ENCODE measurements around the gene FAM228B.
A peak's percentile ranks its signal among the peaks of the same experiment; 100 is the strongest.

Gene FAM228B

GRCh38 chr2:24211408-24211807, 88.1 kb downstream of the FAM228B start:
- H3K4me3 ChIP-seq (ENCODE audit: low read depth, low read length) = no peak overlapping the region
- TF ChIP-seq, protein P1, sequence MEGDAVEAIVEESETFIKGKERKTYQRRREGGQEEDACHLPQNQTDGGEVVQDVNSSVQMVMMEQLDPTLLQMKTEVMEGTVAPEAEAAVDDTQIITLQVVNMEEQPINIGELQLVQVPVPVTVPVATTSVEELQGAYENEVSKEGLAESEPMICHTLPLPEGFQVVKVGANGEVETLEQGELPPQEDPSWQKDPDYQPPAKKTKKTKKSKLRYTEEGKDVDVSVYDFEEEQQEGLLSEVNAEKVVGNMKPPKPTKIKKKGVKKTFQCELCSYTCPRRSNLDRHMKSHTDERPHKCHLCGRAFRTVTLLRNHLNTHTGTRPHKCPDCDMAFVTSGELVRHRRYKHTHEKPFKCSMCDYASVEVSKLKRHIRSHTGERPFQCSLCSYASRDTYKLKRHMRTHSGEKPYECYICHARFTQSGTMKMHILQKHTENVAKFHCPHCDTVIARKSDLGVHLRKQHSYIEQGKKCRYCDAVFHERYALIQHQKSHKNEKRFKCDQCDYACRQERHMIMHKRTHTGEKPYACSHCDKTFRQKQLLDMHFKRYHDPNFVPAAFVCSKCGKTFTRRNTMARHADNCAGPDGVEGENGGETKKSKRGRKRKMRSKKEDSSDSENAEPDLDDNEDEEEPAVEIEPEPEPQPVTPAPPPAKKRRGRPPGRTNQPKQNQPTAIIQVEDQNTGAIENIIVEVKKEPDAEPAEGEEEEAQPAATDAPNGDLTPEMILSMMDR (IDR thresholded peaks at IDR 0.05; ENCODE audit: insufficient read depth, low read depth, low read length, missing control alignments) = no peak
- no peak for DNase-seq (ENCODE audit: low read depth)

DNA sequence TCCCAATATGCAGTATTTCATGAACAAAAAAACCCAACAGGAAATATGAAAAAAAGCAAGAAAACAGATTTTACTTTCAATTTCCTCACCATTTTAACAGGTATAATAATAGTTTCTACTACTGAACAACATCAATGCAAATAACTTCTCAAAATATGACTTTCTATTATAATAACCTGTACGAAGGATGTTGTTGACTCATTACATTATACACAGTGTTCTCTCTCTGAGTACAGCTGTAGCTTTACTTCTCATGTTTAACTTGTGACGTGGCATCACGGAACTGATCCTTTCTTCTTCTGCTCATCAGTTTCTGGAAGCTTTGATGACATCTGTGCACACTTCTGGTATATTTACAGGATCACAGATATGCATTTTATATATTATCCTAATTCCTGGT, 91.6 kb downstream of the FAM228B start:
- no peak overlapping the region for H3K4me3 ChIP-seq (ENCODE audit: low read depth, low read length)
- DNase-seq (ENCODE audit: low read depth) = peak; percentile 80
- TF ChIP-seq, protein P1 (IDR thresholded peaks at IDR 0.05; ENCODE audit: insufficient read depth, low read depth, low read length, missing control alignments) = no peak
